ENCODE measurements around the gene MEIS2. TPM values are rescaled to one million over a fixed set of nuclear protein-coding genes. Genes with fewer than 3 reads are reported as not detected.

Gene MEIS2
- 6.3 and 10.1 TPM in 2 replicates for total RNA-seq

GRCh38 chr15:37100109-37100965 lies at the start of gene MEIS2:
TSS of gene MEIS2 (minus strand) at chr15:37100549. CDS start at chr15:37099466, 1,083 bp downstream.

Data from airway epithelial cell (primary cell).